ENCODE results near the gene MTF2.
"Not testable (repeated sequence)": the region's sequence is repeated elsewhere in the genome, so short reads cannot be mapped to it uniquely, and the experiment has no call there.

Gene MTF2

GRCh38 chr1:93171549-93172034 is 92.5 kb downstream of the MTF2 start:
- Histone ChIP-seq H3K79me2 (ENCODE audit: control insufficient read depth, low read length) (peaks cover 96% of the 10 kb centered on the region), H3K4me2 (ENCODE audit: low read length) (no peak overlapping the region), H3K27ac (ENCODE audit: low read depth, low read length) (no peak overlapping the region), H3K36me3 (ENCODE audit: control insufficient read depth, low read length) (peaks cover 50% of the 10 kb centered on the region), H4K20me1 (ENCODE audit: control insufficient read depth, insufficient read depth, low read depth, low read length) (no peaks in the 10 kb centered on the region), H3K4me1 (ENCODE audit: control insufficient read depth, low read length) (no peaks in the 10 kb centered on the region), H3K9me3 (ENCODE audit: control insufficient read depth, insufficient read depth, low read length) (no peaks in the 10 kb centered on the region), H3K4me3 (ENCODE audit: low read length) (no peak overlapping the region), H3K27me3 (ENCODE audit: control insufficient read depth, low read length) (no peaks in the 10 kb centered on the region), H3K9me2 (replicated peaks; ENCODE audit: control insufficient read depth, low read length) (no peaks in the 10 kb centered on the region), H3F3A (ENCODE audit: control insufficient read depth, insufficient read depth) (peaks cover 4% of the 10 kb centered on the region; the same call in 1 of the 2 replicates)
- no peak for TF ChIP-seq CTCF (IDR thresholded peaks at IDR 0.05; ENCODE audit: low read depth, low read length, poor library complexity, severe bottlenecking)
- TF ChIP-seq EZH2phosphoT487 (IDR thresholded peaks at IDR 0.05; ENCODE audit: borderline replicate concordance, low read length): no peak

- no peak overlapping the region for H3K4me2 ChIP-seq (ENCODE audit: low read length)
- TF ChIP-seq EZH2phosphoT487 (IDR thresholded peaks at IDR 0.05; ENCODE audit: borderline replicate concordance, low read length) (no peak), CTCF (IDR thresholded peaks at IDR 0.05; ENCODE audit: low read depth, low read length, poor library complexity, severe bottlenecking) (no peak)
- peaks cover 4% of the 10 kb centered on the region; the same call in 1 of the 2 replicates for H3F3A ChIP-seq (ENCODE audit: control insufficient read depth, insufficient read depth)
- H3K36me3 ChIP-seq (ENCODE audit: control insufficient read depth, low read length): peaks cover 51% of the 10 kb centered on the region
- no peaks in the 10 kb centered on the region for H3K9me3 ChIP-seq (ENCODE audit: control insufficient read depth, insufficient read depth, low read length)
- H3K27ac ChIP-seq (ENCODE audit: low read depth, low read length): no peak overlapping the region
- no peaks in the 10 kb centered on the region for H3K27me3 ChIP-seq (ENCODE audit: control insufficient read depth, low read length)
- no peaks in the 10 kb centered on the region for H3K9me2 ChIP-seq (replicated peaks; ENCODE audit: control insufficient read depth, low read length)
- no peak overlapping the region for H3K4me3 ChIP-seq (ENCODE audit: low read length)
- H4K20me1 ChIP-seq (ENCODE audit: control insufficient read depth, insufficient read depth, low read depth, low read length): no peaks in the 10 kb centered on the region
- H3K4me1 ChIP-seq (ENCODE audit: control insufficient read depth, low read length): peaks cover 2% of the 10 kb centered on the region
- H3K79me2 ChIP-seq (ENCODE audit: control insufficient read depth, low read length): peaks cover 96% of the 10 kb centered on the region
Measured at GRCh38 chr1:93172778-93173177, 93.7 kb downstream of the MTF2 start.

GRCh38 chr1:93174638-93175037 is 95.6 kb downstream of the MTF2 start:
- H3K4me2 ChIP-seq (ENCODE audit: low read length); H3K9me3 ChIP-seq (ENCODE audit: control insufficient read depth, insufficient read depth, low read length); H4K20me1 ChIP-seq (ENCODE audit: control insufficient read depth, insufficient read depth, low read depth, low read length); H3K27me3 ChIP-seq (ENCODE audit: control insufficient read depth, low read length); H3K27ac ChIP-seq (ENCODE audit: low read depth, low read length); H3K4me3 ChIP-seq (ENCODE audit: low read length); H3F3A ChIP-seq (ENCODE audit: control insufficient read depth, insufficient read depth); H3K9me2 ChIP-seq (replicated peaks; ENCODE audit: control insufficient read depth, low read length): not testable (repeated sequence)
- H3K79me2 ChIP-seq (ENCODE audit: control insufficient read depth, low read length): peaks cover 96% of the 10 kb centered on the region
- peaks cover 14% of the 10 kb centered on the region for H3K4me1 ChIP-seq (ENCODE audit: control insufficient read depth, low read length)
- H3K36me3 ChIP-seq (ENCODE audit: control insufficient read depth, low read length): peaks cover 44% of the 10 kb centered on the region

GRCh38 chr1:93177991-93178390 is 98.9 kb downstream of the MTF2 start:
- peak overlapping the region; percentile 100 for H3K4me3 ChIP-seq (ENCODE audit: low read length)
- peaks cover 92% of the 10 kb centered on the region for H3K79me2 ChIP-seq (ENCODE audit: control insufficient read depth, low read length)
- H3K9me2 ChIP-seq (replicated peaks; ENCODE audit: control insufficient read depth, low read length): no peaks in the 10 kb centered on the region
- H3K36me3 ChIP-seq (ENCODE audit: control insufficient read depth, low read length): peaks cover 41% of the 10 kb centered on the region
- no peaks in the 10 kb centered on the region for H3K9me3 ChIP-seq (ENCODE audit: control insufficient read depth, insufficient read depth, low read length)
- H4K20me1 ChIP-seq (ENCODE audit: control insufficient read depth, insufficient read depth, low read depth, low read length): peaks cover 12% of the 10 kb centered on the region
- no peaks in the 10 kb centered on the region for H3K27me3 ChIP-seq (ENCODE audit: control insufficient read depth, low read length)
- H3F3A ChIP-seq (ENCODE audit: control insufficient read depth, insufficient read depth): peaks cover 8% of the 10 kb centered on the region; the same call in 1 of the 2 replicates
- TF ChIP-seq CTCF (IDR thresholded peaks at IDR 0.05; ENCODE audit: low read depth, low read length, poor library complexity, severe bottlenecking) (no peak), EZH2phosphoT487 (IDR thresholded peaks at IDR 0.05; ENCODE audit: borderline replicate concordance, low read length) (no peak)
- H3K4me1 ChIP-seq (ENCODE audit: control insufficient read depth, low read length): peaks cover 33% of the 10 kb centered on the region
- H3K27ac ChIP-seq (ENCODE audit: low read depth, low read length): no peak overlapping the region
- H3K4me2 ChIP-seq (ENCODE audit: low read length): peak overlapping the region; percentile 99
